ENCODE measurements around the gene GTPBP4. TPM values are rescaled to one million over a fixed set of nuclear protein-coding genes. Genes with fewer than 3 reads are reported as not detected.

GTPBP4 gene
- total and polyA plus RNA-seq, 2 of the 13 experiments (the other 11 are each of a cell fraction or from before 2014, with no cell fraction given), result 24.1 to 85.5 TPM

DNA sequence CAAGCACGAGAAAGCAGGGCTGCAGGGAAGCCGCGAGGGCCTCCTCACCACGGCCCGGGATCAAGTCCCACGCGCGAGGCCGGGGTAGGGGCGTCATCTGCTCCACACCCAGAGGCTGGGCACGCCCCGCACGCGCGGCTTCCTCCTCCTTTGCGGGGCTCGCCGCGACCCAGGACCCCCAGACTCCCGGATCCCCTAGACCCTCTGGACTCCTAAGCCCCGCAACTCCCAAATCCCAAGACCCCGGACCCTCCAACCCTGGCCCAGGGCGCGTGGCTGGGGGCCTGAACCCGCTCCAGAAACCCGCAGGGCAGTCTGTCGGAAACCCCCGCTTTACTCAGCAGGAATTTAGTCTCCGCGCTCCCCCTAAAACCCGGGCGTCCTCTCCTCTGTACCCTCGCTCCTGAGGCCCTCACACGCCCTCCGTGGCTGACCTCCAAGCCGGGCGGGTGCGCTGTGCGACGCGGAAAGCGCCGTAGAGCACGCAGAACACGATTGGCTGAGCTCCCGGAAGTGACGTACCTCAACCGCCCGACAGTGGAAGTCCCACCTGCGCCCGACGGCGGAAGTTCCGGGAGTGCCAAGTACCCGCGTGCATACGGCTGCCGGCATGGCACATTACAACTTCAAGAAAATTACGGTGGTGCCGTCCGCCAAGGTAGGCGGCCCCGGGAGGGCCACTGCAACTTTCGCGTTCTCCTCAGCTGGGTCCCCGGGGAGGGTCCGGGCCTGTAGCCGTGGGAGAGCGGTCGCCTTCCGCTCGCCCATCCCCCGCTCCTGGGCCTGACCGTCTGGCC, at the start of gene GTPBP4 (continued):
- no peak for TF ChIP-seq PTBP1 (IDR thresholded peaks at IDR 0.05; ENCODE audit: low read depth, low read length, poor library complexity, severe bottlenecking)
- no peak for TF ChIP-seq PAF1 (CRISPR knock-in tag; IDR thresholded peaks at IDR 0.05)
- TF ChIP-seq, protein P1, sequence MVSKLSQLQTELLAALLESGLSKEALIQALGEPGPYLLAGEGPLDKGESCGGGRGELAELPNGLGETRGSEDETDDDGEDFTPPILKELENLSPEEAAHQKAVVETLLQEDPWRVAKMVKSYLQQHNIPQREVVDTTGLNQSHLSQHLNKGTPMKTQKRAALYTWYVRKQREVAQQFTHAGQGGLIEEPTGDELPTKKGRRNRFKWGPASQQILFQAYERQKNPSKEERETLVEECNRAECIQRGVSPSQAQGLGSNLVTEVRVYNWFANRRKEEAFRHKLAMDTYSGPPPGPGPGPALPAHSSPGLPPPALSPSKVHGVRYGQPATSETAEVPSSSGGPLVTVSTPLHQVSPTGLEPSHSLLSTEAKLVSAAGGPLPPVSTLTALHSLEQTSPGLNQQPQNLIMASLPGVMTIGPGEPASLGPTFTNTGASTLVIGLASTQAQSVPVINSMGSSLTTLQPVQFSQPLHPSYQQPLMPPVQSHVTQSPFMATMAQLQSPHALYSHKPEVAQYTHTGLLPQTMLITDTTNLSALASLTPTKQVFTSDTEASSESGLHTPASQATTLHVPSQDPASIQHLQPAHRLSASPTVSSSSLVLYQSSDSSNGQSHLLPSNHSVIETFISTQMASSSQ (IDR thresholded peaks at IDR 0.05; ENCODE audit: low read depth), result no peak
- TF ChIP-seq, protein P1 (CRISPR knock-in tag; IDR thresholded peaks at IDR 0.05; ENCODE audit: borderline replicate concordance), result no peak
- no peak for TF ChIP-seq MTA3 (CRISPR knock-in tag; IDR thresholded peaks at IDR 0.05)
- TF ChIP-seq NRL (CRISPR knock-in tag; IDR thresholded peaks at IDR 0.05; ENCODE audit: borderline replicate concordance), result peak; percentile 69
- TF ChIP-seq, protein P2, sequence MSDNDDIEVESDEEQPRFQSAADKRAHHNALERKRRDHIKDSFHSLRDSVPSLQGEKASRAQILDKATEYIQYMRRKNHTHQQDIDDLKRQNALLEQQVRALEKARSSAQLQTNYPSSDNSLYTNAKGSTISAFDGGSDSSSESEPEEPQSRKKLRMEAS (IDR thresholded peaks at IDR 0.05), result peak; percentile 92
- TF ChIP-seq FOXA3 (CRISPR knock-in tag; IDR thresholded peaks at IDR 0.05), result peak; percentile 65
- peak; percentile 57 for TF ChIP-seq AGO1 (IDR thresholded peaks at IDR 0.05; ENCODE audit: low read depth, low read length, poor library complexity, severe bottlenecking)
- no peak for TF ChIP-seq ADNP (CRISPR knock-in tag; IDR thresholded peaks at IDR 0.05)
- 0 out of 2 replicates have a peak, but pooled peaks have one; percentile 81 for TF ChIP-seq ZNF317 (CRISPR knock-in tag; IDR thresholded peaks at IDR 0.05)
- TF ChIP-seq, protein P3, sequence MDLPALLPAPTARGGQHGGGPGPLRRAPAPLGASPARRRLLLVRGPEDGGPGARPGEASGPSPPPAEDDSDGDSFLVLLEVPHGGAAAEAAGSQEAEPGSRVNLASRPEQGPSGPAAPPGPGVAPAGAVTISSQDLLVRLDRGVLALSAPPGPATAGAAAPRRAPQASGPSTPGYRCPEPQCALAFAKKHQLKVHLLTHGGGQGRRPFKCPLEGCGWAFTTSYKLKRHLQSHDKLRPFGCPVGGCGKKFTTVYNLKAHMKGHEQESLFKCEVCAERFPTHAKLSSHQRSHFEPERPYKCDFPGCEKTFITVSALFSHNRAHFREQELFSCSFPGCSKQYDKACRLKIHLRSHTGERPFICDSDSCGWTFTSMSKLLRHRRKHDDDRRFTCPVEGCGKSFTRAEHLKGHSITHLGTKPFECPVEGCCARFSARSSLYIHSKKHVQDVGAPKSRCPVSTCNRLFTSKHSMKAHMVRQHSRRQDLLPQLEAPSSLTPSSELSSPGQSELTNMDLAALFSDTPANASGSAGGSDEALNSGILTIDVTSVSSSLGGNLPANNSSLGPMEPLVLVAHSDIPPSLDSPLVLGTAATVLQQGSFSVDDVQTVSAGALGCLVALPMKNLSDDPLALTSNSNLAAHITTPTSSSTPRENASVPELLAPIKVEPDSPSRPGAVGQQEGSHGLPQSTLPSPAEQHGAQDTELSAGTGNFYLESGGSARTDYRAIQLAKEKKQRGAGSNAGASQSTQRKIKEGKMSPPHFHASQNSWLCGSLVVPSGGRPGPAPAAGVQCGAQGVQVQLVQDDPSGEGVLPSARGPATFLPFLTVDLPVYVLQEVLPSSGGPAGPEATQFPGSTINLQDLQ (CRISPR knock-in tag; IDR thresholded peaks at IDR 0.05), result no peak
- TF ChIP-seq ZMYM2 (CRISPR knock-in tag; IDR thresholded peaks at IDR 0.05), result no peak
- no peak; the same call in 1 of the 2 replicates for TF ChIP-seq ZNF776 (CRISPR knock-in tag; IDR thresholded peaks at IDR 0.05)
- TF ChIP-seq HIVEP1 (CRISPR knock-in tag; IDR thresholded peaks at IDR 0.05), result peak; percentile 36; the same call in 1 of the 2 replicates
- TF ChIP-seq NFE2L1 (CRISPR knock-in tag; IDR thresholded peaks at IDR 0.05; ENCODE audit: borderline replicate concordance), result no peak
- no peak for TF ChIP-seq ZBTB21 (CRISPR knock-in tag; IDR thresholded peaks at IDR 0.05)
- TF ChIP-seq, protein P4, sequence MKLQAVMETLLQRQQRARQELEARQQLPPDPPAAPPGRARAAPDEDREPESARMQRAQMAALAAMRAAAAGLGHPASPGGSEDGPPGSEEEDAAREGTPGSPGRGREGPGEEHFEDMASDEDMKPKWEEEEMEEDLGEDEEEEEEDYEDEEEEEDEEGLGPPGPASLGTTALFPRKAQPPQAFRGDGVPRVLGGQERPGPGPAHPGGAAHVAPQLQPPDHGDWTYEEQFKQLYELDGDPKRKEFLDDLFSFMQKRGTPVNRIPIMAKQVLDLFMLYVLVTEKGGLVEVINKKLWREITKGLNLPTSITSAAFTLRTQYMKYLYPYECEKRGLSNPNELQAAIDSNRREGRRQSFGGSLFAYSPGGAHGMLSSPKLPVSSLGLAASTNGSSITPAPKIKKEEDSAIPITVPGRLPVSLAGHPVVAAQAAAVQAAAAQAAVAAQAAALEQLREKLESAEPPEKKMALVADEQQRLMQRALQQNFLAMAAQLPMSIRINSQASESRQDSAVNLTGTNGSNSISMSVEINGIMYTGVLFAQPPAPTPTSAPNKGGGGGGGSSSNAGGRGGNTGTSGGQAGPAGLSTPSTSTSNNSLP (IDR thresholded peaks at IDR 0.05; ENCODE audit: low read depth, low read length), result no peak
- TF ChIP-seq, protein P5, sequence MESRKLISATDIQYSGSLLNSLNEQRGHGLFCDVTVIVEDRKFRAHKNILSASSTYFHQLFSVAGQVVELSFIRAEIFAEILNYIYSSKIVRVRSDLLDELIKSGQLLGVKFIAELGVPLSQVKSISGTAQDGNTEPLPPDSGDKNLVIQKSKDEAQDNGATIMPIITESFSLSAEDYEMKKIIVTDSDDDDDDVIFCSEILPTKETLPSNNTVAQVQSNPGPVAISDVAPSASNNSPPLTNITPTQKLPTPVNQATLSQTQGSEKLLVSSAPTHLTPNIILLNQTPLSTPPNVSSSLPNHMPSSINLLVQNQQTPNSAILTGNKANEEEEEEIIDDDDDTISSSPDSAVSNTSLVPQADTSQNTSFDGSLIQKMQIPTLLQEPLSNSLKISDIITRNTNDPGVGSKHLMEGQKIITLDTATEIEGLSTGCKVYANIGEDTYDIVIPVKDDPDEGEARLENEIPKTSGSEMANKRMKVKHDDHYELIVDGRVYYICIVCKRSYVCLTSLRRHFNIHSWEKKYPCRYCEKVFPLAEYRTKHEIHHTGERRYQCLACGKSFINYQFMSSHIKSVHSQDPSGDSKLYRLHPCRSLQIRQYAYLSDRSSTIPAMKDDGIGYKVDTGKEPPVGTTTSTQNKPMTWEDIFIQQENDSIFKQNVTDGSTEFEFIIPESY (CRISPR knock-in tag; IDR thresholded peaks at IDR 0.05), result no peak

Measured in HepG2 (cell line).